ENCODE measurements around the gene DUSP22. TPM values are rescaled to one million over a fixed set of nuclear protein-coding genes. Genes with fewer than 3 reads are reported as not detected.

Gene DUSP22
- total RNA-seq, 1 experiment from 2014 or later = 19.2 TPM

DNA sequence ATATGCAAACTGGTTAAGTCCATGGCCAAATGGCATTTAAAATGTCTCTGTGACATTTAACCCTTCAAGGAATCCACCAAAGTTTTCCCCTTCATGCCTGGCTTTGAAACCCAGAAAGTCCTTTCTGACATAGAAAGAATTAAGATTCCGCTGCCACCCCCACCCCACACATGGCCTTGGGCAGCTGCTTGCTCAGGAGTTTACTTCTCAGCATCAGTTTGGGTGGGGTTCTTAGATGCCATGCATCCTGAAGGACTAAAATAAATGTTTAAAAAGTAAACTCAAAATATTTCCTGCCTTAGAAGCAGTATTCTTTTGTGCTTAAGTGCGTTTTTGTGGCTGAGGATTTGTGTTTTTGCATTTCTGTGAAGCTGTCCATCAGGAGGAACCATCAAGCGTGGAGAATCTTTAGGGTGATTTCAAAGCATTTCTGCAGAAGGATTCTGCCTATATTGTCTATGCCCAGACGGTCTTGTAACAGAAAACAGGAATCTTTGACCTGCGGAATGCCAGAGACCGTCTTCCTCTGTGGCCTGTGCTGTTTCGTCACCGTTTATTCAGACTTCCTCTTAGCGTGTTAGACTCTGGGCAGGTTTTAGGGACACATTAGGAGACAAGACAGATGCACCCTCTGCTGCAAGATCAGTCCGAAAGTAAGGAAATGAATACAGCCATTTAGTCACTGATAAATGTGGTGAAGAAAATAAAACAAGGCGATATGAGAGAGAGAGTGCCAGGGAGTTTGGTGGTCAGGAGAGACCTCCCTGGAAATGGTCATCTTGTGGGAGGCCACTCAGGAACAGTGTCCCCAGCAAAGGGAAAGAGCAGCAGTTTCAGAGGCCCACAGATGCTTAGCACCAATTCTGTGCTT, 6.2 kb downstream of the DUSP22 start:
- ChIA-PET CTCF (no interaction called here), RAD21 (ENCODE audit: low non-redundant PET in 1 of 2, low total read pairs in 2 of 2, uncharacterized antibody in 2 of 2, unreplicated experiment in 2 of 2) (no interaction called here), POLR2A (no interaction called here)
- no peaks in the 10 kb centered on the region for H4K20me1 ChIP-seq (ENCODE audit: insufficient read depth)
- ATAC-seq = no peak
- H3K27ac ChIP-seq (ENCODE audit: low read depth, low read length) = no peak overlapping the region
- no peak overlapping the region for H3K9ac ChIP-seq (ENCODE audit: low read length)
- peaks cover 0 to 9% of the 10 kb centered on the region in 2 experiments; a peak in 2 of 4 replicates for H3K9me3 ChIP-seq (ENCODE audit: control insufficient read depth in 1 of 2, insufficient read depth in 1 of 2, low read depth in 1 of 2, low read length in 2 of 2)
- no peaks in the 10 kb centered on the region for H3K36me3 ChIP-seq (ENCODE audit: control insufficient read depth in 1 of 2, insufficient read depth in 2 of 2, low read length in 2 of 2)
- no peaks in the 10 kb centered on the region for H3K27me3 ChIP-seq (ENCODE audit: insufficient read depth, low read length)
- TF ChIP-seq MAX (IDR thresholded peaks at IDR 0.05) (no peak), EGR1 (IDR thresholded peaks at IDR 0.05; ENCODE audit: low read depth) (no peak), CBX3 (IDR thresholded peaks at IDR 0.05; ENCODE audit: low read depth) (no peak), EZH2 (IDR thresholded peaks at IDR 0.05) (no peak), ZNF274 (IDR thresholded peaks at IDR 0.05; ENCODE audit: low read depth, low read length) (no peak), ELF1 (IDR thresholded peaks at IDR 0.05; ENCODE audit: borderline replicate concordance, low read depth) (no peak), FOSL1 (IDR thresholded peaks at IDR 0.05; ENCODE audit: low read depth) (no peak), REST (IDR thresholded peaks at IDR 0.05; ENCODE audit: low read depth) (no peak), CTCF (IDR thresholded peaks at IDR 0.05 in 2 of 3, conservative IDR thresholded peaks at IDR 0.05 in 1 of 3; ENCODE audit: borderline replicate concordance in 1 of 3, insufficient read depth in 1 of 3, low read depth in 2 of 3, low read length in 2 of 3) (no peak), YY1 (IDR thresholded peaks at IDR 0.05; ENCODE audit: extremely low read depth, insufficient replicate concordance, low read depth, low read length) (no peak), POLR2AphosphoS5 (IDR thresholded peaks at IDR 0.05; ENCODE audit: low read depth, low read length) (no peak), SRF (IDR thresholded peaks at IDR 0.05; ENCODE audit: low read depth) (no peak), SP1 (IDR thresholded peaks at IDR 0.05; ENCODE audit: low read depth) (no peak), ZFX (IDR thresholded peaks at IDR 0.05) (no peak)
- TF ChIP-seq, protein P1, sequence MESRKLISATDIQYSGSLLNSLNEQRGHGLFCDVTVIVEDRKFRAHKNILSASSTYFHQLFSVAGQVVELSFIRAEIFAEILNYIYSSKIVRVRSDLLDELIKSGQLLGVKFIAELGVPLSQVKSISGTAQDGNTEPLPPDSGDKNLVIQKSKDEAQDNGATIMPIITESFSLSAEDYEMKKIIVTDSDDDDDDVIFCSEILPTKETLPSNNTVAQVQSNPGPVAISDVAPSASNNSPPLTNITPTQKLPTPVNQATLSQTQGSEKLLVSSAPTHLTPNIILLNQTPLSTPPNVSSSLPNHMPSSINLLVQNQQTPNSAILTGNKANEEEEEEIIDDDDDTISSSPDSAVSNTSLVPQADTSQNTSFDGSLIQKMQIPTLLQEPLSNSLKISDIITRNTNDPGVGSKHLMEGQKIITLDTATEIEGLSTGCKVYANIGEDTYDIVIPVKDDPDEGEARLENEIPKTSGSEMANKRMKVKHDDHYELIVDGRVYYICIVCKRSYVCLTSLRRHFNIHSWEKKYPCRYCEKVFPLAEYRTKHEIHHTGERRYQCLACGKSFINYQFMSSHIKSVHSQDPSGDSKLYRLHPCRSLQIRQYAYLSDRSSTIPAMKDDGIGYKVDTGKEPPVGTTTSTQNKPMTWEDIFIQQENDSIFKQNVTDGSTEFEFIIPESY (IDR thresholded peaks at IDR 0.05; ENCODE audit: extremely low read depth, insufficient replicate concordance, low read length) = no peak
- TF ChIP-seq, protein P2, sequence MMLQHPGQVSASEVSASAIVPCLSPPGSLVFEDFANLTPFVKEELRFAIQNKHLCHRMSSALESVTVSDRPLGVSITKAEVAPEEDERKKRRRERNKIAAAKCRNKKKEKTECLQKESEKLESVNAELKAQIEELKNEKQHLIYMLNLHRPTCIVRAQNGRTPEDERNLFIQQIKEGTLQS (IDR thresholded peaks at IDR 0.05) = no peak
- no peak overlapping the region for H2AFZ ChIP-seq (ENCODE audit: low read depth, low read length, poor library complexity, severe bottlenecking)
- H3K9me2 ChIP-seq (ENCODE audit: insufficient read depth) = no peaks in the 10 kb centered on the region
- no TSS peak for BruUV-seq (replicated peaks)
- H3K4me1 ChIP-seq (ENCODE audit: control insufficient read depth in 1 of 2, insufficient read depth in 2 of 2, low read length in 2 of 2) = peaks cover 1 to 4% of the 10 kb centered on the region in 2 experiments; a peak in 2 of 4 replicates
- no peaks in the 10 kb centered on the region for H3K79me2 ChIP-seq (ENCODE audit: insufficient read depth, low read length)
- no peak overlapping the region for H3K4me2 ChIP-seq (ENCODE audit: low read length)
- intact Hi-C loops (cut with micrococcal nuclease) = no loop called here
- no peak overlapping the region for H3K4me3 ChIP-seq (replicated peaks in 1 of 2; ENCODE audit: low read depth in 1 of 2, low read length in 2 of 2)
- DNase-seq (ENCODE audit: low read depth, low spot score) = no peak
